ENCODE measurements around the gene EIF4EBP3. TPM values are rescaled to one million over a fixed set of nuclear protein-coding genes. Genes with fewer than 3 reads are reported as not detected.

EIF4EBP3 gene
- total RNA-seq, 4 donors from 2014 or later: 38.6 to 118 (median 51.8) TPM

- H3K4me3 ChIP-seq: peak overlapping the region; percentile 77 to 92 (median 84)
- DNase-seq (no peak), ATAC-seq (no peak)
- H3K27ac ChIP-seq: peak overlapping the region; percentile 97 to 99 (median 98)
- peaks cover 75 to 76% of the 10 kb centered on the region in 2 donors for H3K4me1 ChIP-seq
- no peaks in the 10 kb centered on the region for H3K9me3 ChIP-seq
- in situ Hi-C loops (cut with MboI; ENCODE audit: low sequenced_read_pairs in 4 of 4) (loop anchor here in 2 of 4 donors (5.0 to 25.0 kb wide), 2 partner anchors 77 to 328 kb away; no protein-coding TSS in a partner anchor), intact Hi-C loops (cut with DNase I; ENCODE audit: low total_unique reads) (loop anchor here (2.0 kb wide), 1 partner anchor 73 kb away; the partner anchor contains the start of gene TMCO6)
- peaks cover 0 to 23% of the 10 kb centered on the region in 2 donors for H3K36me3 ChIP-seq
- no peaks in the 10 kb centered on the region for H3K27me3 ChIP-seq
- TF ChIP-seq CTCF (IDR thresholded peaks at IDR 0.05 in 4 of 5, conservative IDR thresholded peaks at IDR 0.05 in 1 of 5) (no peak), POLR2A (IDR thresholded peaks at IDR 0.05) (no peak)
Observed at GRCh38 chr5:140565780-140566095, 18.3 kb downstream of the EIF4EBP3 start.

GRCh38 chr5:140566665-140567064 is 19.2 kb downstream of the EIF4EBP3 start:
- Histone ChIP-seq H3K4me3 (no peak overlapping the region), H3K36me3 (peaks cover 0 to 19% of the 10 kb centered on the region in 2 donors), H3K4me1 (peaks cover 84 to 85% of the 10 kb centered on the region in 2 donors), H3K27ac (peak overlapping the region; percentile 97 to 99 (median 98)), H3K9me3 (no peaks in the 10 kb centered on the region), H3K27me3 (no peaks in the 10 kb centered on the region)
- ATAC-seq (no peak), DNase-seq (no peak)
- in situ Hi-C loops (cut with MboI; ENCODE audit: low sequenced_read_pairs in 4 of 4) (loop anchor here in 2 of 4 donors (5.0 to 25.0 kb wide), 2 partner anchors 76 to 329 kb away; no protein-coding TSS in a partner anchor), intact Hi-C loops (cut with DNase I; ENCODE audit: low total_unique reads) (no loop called here)
- no peak for TF ChIP-seq POLR2A (IDR thresholded peaks at IDR 0.05)
- no peak for TF ChIP-seq CTCF (IDR thresholded peaks at IDR 0.05 in 4 of 5, conservative IDR thresholded peaks at IDR 0.05 in 1 of 5)

- no peak for TF ChIP-seq POLR2A (IDR thresholded peaks at IDR 0.05)
- no peak for TF ChIP-seq CTCF (IDR thresholded peaks at IDR 0.05 in 4 of 5, conservative IDR thresholded peaks at IDR 0.05 in 1 of 5)
- H3K27ac ChIP-seq: peak overlapping the region; percentile 97 to 99 (median 98)
- ATAC-seq (no peak), DNase-seq (no peak)
- H3K27me3 ChIP-seq: no peaks in the 10 kb centered on the region
- intact Hi-C loops (cut with DNase I; ENCODE audit: low total_unique reads) (no loop called here), in situ Hi-C loops (cut with MboI; ENCODE audit: low sequenced_read_pairs in 4 of 4) (loop anchor here in 2 of 4 donors (5.0 to 25.0 kb wide), 2 partner anchors 75 to 330 kb away; no protein-coding TSS in a partner anchor)
- peaks cover 80 to 86% of the 10 kb centered on the region in 2 donors for H3K4me1 ChIP-seq
- H3K36me3 ChIP-seq: peaks cover 0 to 13% of the 10 kb centered on the region in 2 donors
- H3K9me3 ChIP-seq: no peaks in the 10 kb centered on the region
- no peak overlapping the region for H3K4me3 ChIP-seq
Observed at GRCh38 chr5:140567136-140567818, 19.8 kb downstream of the EIF4EBP3 start.

GRCh38 chr5:140567871-140568270 is 20.4 kb downstream of the EIF4EBP3 start:
- peak overlapping the region; percentile 97 to 99 (median 98) for H3K27ac ChIP-seq
- no peak for TF ChIP-seq POLR2A (IDR thresholded peaks at IDR 0.05)
- no peak for TF ChIP-seq CTCF (IDR thresholded peaks at IDR 0.05 in 4 of 5, conservative IDR thresholded peaks at IDR 0.05 in 1 of 5)
- in situ Hi-C loops (cut with MboI; ENCODE audit: low sequenced_read_pairs in 4 of 4): loop anchor here in 2 of 4 donors (5.0 to 25.0 kb wide), 2 partner anchors 74 to 331 kb away; no protein-coding TSS in a partner anchor
- H3K27me3 ChIP-seq: no peaks in the 10 kb centered on the region
- DNase-seq: no peak
- peaks cover 74 to 80% of the 10 kb centered on the region in 2 donors for H3K4me1 ChIP-seq
- ATAC-seq: no peak
- intact Hi-C loops (cut with DNase I; ENCODE audit: low total_unique reads): no loop called here
- no peaks in the 10 kb centered on the region for H3K9me3 ChIP-seq
- peaks cover 0 to 13% of the 10 kb centered on the region in 2 donors for H3K36me3 ChIP-seq
- H3K4me3 ChIP-seq: no peak overlapping the region
